HT1080 (cell line): ENCODE measurements around the gene ZNF276. TPM values are rescaled to one million over a fixed set of nuclear protein-coding genes. Genes with fewer than 3 reads are reported as not detected.
"Not testable (repeated sequence)": the region's sequence is repeated elsewhere in the genome, so short reads cannot be mapped to it uniquely, and the experiment has no call there.

Experiments used
- DNase-seq: peaks from one replicate; pipeline ENCODE4 v3.0.0-alpha.2; 2015; ENCODE audit warnings: low read depth
- total RNA-seq: library from RNA; depleted of rRNA; stranded (reverse); fragments of >200 nt; shearing (Covaris generic); gene quantifications from 2 replicates; pipeline ENCODE4 v1.2.3, GENCODE V29; 2014

The ZNF276 gene
- total RNA-seq, 1 experiment from 2014 or later: 14.8 TPM

DNA sequence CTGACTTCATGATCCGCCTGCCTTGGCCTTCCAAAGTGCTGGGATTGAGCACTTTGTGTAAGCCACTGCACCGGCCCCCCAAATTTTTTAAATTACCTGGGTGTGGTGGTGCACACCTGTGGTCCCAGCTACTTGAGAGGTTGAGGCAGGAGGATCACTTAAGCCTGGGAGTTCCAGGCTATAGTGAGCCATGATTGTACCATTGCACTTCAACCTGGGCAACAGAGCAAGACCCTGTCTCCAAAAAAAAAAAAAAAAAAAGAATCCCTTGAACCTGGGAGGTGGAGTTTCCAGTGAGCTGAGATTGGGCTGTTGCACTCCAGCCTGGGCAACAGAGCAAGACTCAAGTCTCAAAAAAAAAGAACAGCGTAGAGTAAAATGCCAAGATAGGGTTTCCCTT is 15.2 kb downstream of the ZNF276 start:
- DNase-seq: no peak

DNA sequence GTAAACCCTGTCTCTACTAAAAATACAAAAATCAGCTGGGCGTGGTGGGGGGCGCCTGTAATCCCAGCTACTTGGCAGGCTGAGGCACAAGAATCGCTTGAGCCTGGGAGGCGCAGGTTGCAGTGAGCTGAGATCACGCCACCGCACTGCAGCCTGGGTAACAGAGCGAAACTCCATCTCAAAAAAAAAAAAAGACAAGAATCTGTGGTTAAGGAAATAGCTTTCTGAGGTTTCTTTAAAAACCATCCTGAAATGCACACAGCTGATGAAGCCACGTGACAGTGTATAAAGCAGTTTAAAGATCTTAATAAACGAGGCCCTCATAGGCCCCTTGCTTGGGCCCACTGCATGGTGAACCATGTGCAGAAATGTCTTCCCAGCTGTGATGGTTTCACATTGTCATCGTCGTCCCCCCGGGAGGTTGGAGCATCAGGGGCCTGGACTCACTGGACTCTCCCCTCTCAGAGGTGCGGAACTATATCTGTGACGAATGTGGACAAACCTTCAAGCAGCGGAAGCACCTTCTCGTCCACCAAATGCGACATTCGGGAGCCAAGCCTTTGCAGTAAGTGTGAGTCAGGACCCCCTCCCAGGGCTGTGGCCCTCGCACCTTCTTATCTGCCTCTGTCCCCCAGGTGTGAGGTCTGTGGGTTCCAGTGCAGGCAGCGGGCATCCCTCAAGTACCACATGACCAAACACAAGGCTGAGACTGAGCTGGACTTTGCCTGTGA is 16.2 kb downstream of the ZNF276 start:
- no peak for DNase-seq

DNA sequence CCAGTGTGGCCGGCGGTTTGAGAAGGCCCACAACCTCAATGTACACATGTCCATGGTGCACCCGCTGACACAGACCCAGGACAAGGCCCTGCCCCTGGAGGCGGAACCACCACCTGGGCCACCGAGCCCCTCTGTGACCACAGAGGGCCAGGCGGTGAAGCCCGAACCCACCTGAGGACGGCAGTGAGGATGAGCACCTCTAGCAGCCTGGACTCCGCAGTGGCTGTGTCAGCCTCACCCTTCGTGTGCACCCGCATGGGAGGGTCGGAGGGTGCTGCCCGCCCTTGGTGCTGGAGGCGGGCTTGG is 16.7 kb downstream of the ZNF276 start:
- DNase-seq: no peak

DNA sequence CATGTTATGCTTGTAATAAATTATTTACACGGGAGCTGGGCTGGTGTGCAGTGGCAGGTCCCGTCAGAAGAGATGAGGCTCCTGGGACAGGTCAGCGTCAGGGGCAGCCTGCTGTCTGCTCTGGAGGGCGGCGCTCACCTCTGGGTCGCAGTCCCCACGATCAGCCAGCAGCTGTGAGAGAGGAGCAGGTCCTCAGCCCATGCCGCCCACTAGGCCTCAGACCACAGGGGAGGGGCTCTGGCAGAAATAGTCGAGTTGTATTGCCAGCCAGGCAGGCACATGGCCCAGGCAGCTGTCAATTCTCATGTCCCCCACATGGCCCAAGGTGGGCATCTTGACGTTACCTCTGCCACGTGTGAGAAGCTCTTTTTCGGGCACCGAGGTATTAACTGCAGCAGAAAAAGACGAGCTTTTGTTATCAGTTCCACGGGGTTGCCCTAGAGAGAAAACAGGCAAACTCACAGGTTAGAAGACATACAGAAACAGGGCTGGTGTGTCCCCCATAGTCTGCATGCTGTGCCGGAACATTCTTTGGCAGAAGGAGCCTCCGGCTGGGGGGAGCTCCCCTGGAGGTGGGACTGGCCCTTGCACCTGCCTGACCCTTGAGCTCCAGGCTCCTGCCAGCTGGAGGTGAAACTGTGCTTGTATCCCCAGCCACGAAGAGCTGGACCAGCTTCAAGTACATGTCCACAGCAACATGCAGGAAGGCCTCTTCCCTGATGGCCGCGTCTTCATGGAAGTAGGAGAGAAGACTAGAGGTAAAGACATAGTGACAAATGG is 17.4 kb downstream of the ZNF276 start:
- DNase-seq: no peak

DNA sequence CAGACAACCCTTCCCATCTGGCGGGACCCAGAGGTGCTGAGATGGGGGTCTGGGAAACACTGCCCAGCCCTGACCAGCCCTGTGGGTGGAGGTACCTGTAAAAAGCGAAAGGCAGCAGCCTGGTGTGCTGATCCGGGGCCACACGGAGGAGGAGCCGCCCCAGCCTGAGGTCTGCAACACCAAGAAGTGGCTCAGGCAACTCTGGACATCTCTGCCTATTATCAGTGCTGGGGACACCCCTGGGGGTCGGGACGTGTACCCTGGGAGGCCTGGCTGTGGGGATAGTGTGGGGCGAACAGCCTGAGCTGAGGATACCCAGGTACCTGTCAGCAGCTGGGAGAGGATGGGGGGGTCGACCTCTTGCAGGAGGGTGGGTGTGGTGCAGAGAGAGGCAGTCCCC is 18.0 kb downstream of the ZNF276 start:
- DNase-seq: no peak

DNA sequence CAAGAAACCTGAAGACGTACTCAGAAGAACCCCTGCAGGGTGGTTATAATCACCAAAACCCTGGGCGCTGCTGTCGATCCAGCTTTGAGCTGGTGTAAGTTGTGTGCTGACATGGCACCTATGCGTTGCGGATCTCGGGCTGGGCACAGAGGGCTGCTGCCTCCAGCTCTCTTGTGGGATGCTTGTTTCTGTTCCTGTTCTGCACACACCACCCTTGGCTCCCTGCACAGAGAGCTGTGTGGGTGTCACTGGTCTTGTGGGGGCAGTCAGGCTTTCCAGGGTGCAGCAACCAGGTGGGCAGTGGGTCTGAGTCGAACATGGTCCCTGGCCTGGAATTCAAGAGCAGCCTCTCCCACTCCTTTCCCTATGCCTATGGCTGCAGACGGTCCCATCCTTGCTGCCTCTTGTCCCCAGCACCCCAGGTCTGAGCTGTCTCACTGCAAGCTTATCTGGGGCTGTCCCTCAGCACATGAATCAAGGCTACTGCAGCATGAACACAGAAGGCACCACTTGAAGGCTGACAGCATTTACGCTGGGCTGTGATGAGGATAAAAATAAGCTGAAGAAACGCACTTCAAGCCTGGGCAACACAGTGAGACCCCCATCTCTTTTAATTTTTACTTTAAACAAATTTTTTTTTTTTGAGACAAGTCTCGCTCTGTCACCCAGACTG is 20.1 kb downstream of the ZNF276 start:
- DNase-seq: no peak

DNA sequence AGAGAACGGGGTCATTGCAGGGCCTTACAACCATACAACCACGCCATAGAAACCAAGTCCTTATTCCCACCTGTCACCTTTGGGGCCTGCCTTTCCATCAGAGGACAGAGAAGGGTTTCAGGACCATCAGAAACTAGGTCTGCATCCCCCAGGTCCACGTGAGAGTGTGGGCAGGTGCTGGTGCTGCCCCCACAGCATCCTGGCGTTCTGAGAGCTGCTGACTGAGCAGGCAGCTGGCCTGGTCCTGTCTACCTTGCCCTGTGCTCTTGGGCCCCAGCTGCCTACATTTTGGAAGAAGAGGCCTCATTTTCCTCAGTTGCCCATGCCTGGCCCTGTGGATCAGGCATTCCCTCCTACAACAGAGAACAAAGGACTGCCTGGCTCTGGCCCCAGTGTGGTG is 21.6 kb downstream of the ZNF276 start:
- no peak for DNase-seq

DNA sequence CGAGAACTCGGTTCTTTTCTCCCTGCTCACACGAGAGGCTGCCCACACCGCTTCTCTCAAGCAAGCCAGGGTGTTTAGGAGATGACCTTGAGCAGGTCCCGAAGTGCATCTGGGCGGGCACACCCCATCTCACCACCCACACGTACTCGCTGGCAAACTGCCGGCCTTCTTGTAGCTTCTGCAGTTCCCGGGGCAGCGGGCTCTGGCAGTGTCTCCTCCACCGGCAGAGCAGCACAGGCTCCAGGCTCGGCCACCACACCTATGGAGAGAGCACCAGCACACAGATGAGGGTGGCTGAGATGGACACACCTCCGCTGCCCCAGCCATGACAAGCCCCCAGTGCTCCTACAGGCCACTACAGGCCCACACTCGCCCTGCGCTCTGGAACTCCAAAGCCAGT is 23.5 kb downstream of the ZNF276 start:
- no peak for DNase-seq

DNA sequence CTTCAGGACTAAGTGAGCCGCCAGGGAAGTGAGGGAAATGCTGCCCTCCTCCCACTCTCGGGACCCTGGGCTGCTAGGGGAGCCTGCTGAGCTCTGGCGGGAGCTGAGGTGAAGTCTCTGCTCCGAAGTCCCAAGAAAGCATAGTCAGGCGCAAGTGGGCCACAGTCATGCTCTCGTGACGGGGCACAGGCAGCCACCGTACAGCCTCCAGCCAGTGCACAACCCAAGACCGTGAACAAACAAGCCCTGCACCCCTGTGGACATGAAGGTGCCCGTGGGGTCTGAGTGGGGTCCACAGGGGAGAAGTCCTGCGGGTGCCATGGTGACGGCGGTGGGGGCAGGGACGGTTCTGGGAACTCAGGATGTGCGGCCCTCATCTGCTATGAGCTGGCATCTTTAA is 24.7 kb downstream of the ZNF276 start:
- no peak for DNase-seq

DNA sequence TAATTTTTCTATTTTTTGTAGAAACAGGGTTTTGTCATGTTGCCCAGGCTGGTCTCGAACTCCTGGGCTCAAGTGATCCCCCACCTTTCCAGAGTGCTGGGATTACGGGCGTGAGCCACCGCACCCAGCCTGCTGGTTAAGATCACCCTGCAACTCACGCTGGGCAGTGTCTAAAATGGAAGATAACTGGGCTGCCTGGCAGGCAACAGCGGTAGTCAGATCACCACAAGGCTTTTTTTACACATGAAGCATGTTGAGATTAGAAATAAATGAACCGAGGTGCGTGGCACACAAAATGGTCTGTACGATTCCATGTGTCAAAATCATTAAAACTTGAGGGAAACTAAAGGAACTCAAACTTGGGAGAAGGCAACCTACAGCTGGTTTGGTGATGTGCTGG is 26.7 kb downstream of the ZNF276 start:
- DNase-seq: no peak

DNA sequence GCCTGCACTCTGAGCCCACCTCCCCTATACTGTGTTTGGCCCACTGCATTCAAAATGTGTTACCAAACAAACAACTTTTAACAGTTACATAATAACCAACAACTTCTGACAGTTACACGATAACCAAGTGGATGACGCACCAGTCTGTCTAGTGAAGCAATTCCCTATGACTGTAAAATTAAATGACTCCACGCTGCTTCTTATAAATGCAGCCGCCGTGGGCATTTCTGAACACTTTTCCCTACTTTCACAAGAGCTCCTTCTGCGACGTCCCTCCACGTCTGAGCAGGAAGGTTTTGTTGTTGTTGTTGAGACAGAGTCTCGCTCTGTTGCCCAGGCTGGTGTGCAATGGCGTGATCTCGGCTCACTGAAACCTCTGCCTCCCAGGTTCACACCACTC is 27.6 kb downstream of the ZNF276 start:
- DNase-seq: no peak

DNA sequence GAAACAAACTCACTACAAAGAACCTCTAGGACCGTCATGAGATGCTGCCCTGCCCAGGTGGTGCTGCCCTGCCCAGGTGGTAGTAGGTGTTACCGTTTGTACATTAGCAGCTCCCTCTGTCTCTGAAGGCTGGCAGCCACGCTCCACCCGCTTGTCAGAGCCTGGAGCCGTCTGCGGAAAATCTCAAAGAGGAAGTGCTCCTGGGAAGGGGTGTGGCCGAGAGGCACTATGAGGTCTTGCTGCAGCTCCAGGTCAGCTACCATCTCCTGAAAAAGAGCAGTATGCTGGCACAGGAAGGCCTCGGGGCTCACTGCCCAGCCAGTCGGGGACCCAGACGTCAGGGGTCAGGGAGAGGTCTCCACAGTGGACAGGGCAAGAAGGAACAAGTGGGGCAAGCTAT is 28.3 kb downstream of the ZNF276 start:
- DNase-seq: no peak

DNA sequence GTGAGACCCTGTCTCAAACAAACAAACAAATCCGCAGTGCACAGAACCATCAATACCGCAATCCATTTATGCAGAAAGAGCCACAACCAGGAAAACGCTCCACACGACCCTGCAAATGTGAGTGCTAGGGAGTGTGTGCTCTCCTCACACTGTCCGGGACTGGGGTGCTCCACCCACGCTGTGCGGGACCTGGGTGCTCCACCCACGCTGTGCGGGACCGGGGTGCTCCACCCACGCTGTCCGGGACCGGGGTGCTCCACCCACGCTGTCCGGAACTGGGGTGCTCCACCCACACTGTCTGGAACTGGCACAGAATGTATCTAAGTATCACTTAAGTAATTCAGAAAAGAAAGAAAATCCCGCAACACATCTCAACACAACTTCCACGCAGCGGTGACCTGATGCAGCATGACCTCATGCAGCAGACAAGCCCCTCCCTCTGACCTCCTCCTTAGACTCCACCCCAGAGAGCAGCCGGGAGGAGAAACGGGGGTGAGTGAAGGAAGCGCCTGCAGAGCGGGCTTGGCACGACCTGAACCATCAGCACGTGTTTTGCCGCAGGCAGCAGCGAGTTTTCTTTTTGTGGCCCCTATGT is 38.5 kb downstream of the ZNF276 start:
- no peak for DNase-seq

DNA sequence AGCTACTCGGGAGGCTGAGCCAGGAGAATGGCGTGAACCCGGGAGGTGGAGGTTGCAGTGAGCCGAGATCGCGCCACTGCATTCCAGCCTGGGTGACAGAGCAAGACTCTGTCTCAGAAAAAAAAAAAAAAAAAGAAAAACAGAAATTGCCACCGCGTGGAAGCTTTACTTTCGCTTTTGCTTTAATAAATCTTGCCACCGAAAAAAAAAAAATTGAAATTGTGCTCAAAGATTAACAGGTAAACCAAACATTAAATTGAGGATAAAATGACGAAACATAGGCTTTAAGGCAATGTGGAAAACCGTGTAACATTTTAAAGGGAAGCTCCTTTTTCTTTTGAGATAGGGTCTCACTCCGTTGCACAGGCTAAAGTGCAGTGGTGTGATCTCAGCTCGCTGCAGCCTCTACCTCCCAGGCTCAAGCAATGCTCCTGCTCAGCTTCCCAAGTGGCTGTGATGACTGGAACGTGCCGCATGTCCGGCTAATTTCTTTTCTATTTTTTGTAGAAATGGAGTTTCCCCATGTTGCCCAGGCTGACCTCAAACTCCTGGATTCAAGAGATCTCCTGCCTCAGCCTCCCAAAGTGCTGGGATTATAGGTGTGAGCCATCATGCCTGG is 40.1 kb downstream of the ZNF276 start:
- no peak for DNase-seq

DNA sequence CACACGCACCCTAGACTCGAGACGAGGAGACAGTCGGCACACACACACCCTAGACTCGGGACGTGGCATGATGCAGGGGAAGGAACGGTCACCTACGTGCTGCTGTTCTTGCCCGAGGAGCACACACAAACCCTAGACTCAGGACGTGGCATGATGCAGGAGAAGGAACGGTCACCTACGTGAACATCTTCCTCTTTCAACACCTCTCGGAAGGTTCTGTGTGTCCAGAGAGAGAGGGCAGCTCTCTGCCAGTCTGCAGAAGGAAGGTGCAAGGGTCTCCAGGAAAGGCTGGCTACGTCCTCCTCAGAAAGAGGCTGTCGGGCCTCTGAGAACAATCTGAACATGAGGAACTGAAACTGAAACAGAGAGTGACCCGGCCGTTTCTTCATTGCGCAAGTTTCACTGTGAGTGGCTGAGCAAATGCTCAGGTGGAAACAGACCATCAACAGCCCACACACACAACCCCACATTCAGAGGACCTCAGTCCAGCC is 43.4 kb downstream of the ZNF276 start:
- DNase-seq: no peak

DNA sequence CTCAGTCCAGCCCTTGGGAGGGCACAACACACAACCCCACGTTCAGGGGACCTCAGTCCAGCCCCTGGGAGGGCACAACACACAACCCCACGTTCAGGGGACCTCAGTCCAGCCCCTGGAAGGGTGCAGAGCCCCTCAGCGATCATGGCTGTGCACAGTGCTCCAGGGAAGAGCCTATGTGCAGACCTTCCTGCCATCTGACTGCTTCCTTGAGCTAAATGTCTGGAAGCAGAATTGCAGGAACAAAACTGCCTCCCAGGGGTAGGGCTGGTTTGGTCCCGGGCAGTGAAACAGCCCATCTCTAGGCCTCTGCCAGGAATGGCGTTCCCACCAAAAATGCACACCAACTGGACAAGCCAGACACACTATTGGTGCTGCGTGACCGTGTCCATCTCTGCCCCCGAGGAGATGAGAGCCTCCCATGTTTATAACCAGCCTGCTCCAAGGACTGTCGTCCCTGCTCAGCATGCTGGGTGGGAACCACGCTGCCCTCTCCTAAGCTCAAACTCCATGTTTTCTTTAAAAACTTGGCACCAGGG is 44.0 kb downstream of the ZNF276 start:
- no peak for DNase-seq

DNA sequence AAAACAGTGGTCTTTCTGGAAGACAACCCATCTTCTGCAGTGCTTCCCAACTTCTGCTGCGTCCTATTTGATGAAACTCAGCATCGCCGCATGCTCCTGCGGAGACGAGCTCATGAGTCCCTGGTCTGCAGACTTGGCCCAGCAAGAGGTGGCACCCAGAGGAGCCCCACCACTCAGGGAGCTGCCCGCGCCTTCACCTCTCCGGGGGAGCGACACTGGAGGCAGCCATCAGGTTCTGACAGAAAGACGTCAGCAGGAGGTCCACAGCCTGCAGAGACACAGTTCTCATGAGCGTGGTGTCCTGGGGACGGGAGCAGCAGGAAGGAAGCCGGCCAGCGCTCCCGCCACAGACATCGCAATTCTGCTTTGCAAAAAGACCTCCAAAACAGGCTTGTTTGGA is 49.0 kb downstream of the ZNF276 start:
- no peak for DNase-seq

DNA sequence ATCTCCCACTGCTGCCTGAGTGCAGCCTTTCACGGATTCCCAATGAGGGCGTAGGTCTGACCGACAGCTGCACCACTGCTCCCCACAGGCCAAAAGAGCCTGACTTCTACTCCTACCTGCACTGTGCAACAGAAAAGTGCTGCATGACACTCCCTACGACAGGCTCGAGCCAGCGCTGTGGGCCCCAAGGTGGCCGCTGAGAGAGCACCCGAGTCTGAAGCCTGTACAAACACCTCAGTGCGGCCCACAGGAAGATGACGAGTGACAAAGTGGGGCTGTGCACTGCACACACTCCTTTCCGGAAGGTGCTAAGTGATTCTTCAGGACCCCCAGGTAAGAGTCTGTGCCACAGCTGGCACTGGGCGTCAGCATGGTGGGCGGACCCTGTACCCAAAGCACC is 53.9 kb downstream of the ZNF276 start:
- DNase-seq: no peak

DNA sequence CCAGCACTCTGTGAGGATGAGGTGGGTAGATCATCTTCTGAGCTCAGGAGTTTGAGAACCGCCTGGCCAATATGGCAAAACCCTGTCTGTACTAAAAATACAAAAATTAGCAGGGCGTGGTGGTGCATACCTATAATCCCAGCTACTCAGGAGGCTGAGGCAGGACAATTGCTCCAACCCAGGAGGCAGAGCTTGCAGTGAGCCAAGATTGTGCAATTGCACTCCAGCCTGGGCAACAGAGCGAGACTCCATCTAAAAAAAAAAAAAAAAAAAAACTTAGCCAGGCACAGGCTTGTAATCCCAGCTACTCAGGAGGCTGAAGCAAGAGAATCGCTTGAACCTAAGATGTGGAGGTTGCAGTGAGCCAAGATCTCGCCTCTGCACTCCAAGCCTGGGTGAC is 56.9 kb downstream of the ZNF276 start:
- DNase-seq: not testable (repeated sequence)

DNA sequence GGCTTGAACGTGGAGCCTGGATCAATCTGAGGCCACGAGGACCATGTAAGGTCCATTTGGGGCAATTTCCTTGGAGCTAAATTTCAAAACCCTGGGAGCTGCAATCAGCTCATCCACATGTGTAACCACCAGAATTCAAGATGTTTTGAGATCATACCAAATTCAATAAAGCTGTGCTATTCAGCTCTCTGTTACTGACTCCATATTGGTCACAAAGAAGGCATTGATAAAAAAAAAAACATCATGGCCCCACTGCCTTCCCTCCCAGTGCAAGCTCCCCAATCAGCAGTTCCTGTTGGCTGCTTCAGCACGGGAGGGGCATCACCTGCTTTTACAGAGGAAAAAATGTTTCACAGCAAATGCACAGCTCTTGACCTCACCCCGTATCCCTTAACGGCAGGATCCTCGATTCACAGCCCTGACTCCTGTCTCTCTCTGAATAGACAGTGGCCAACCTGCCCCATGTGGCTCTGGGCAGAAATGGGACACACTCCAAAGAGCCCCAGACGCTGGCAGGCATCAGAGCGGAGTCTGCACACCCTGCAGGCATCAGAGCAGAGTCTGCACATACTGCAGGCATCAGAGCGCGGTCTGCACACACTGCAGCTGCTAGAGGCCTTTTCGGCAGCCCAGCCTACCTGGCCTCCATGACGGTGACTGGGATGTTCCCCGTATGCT is 58.0 kb downstream of the ZNF276 start:
- DNase-seq: no peak

DNA sequence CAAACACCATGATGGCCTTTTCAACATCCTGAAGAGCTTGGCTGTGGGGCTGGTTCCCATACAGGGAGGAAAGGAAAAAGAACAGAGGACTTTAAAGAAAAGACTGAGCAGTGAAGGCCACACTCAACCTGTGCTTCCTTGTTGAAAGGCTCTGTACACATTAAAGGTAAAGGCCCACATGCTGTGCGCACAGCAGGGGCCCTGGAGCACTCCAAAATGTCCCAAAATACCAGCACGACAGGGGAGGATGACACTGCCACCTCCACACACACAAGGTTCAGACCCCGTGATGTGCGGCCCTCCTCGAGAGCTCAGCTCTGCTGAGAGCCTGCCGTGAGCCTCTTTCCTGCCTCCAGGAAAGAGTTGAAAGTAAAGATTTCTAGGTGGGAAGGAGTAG is 58.6 kb downstream of the ZNF276 start:
- no peak for DNase-seq
